GM10847 (cell line): Measurements from ENCODE around the gene SMG1.

Experiments used
- POLR2A ChIP-seq: IDR thresholded peaks from 2 replicates; pipeline ENCODE4 v1.6.1; 2011; ENCODE audit not compliant: insufficient read length; ENCODE audit errors: extremely low read depth

Gene SMG1

GRCh38 chr16:18833707-18834505, 92.3 kb downstream of the SMG1 start:
- TF ChIP-seq POLR2A, result no peak

GRCh38 chr16:18832613-18833012, 93.6 kb downstream of the SMG1 start:
- no peak for TF ChIP-seq POLR2A

GRCh38 chr16:18832006-18832405, 94.2 kb downstream of the SMG1 start:
- TF ChIP-seq POLR2A, result no peak

GRCh38 chr16:18829251-18829650, 97.0 kb downstream of the SMG1 start:
- no peak for TF ChIP-seq POLR2A

- no peak for TF ChIP-seq POLR2A
Observed at GRCh38 chr16:18827890-18828289, 98.3 kb downstream of the SMG1 start.

- TF ChIP-seq POLR2A, result no peak
Observed at GRCh38 chr16:18816286-18816685, 109.9 kb downstream of the SMG1 start.

DNA sequence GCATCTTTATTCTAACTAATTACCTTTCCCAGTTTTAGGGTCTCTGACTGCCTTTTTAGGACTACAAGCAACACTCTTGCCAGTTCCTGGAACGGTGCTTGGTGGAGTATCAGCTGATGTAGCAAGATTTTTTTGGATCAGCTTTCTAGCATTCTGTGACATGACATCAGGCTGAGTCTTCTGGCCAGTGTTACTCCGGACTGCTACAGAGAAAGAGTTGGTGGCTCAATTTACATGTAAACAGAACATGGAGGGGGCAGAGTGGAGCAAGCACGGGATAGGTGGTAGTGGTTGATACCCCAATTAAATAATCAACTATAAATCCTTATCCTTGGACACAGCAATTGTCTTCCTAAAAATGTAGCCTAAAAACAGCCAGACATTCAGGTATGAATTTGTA, 114.3 kb downstream of the SMG1 start:
- TF ChIP-seq POLR2A, result no peak

DNA sequence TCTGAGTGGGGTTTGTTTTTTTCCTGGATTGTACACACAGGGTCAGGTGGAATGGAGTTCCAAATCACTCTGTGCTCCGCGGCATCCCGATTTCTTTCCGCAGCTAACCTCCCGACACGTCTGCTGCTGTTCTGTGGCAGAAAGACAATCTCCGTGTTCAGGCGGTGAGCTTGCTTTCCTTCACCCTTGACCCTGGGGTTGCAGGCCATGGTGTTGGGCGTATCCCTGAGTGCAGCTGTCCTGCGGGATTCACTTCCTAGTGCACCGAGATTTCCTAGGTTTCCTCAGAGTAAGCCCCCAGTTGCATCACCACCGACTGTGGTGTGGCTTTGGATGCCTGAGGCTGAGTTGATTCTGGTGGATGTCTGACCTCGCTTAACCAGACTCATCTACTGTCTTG, 117.0 kb downstream of the SMG1 start:
- no peak for TF ChIP-seq POLR2A

- no peak for TF ChIP-seq POLR2A
Observed at GRCh38 chr16:18805257-18805773, 120.9 kb downstream of the SMG1 start.

DNA sequence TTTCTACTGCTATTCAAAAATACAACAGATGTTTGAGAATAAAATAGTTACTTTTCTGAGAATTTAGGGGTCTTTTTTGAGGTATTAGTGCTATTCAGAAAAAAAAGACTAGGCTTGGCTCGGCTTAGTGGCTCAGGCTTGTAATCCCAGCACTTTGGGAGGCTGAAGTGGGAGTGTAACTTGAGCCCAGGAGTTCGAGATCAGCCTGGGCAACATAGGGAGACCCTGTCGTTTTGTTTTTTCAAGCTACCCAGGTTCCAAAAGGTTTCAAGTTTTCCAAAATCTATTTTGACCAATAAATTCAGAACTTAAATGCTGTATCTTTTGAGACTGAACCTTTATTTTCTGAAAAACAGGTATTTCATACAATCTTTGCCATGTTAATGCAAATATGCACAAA, 121.7 kb downstream of the SMG1 start:
- no peak for TF ChIP-seq POLR2A

- TF ChIP-seq POLR2A, result no peak
Observed at GRCh38 chr16:18803569-18804462, 122.4 kb downstream of the SMG1 start.

- TF ChIP-seq POLR2A, result no peak
Observed at GRCh38 chr16:18802767-18803343, 123.4 kb downstream of the SMG1 start.

DNA sequence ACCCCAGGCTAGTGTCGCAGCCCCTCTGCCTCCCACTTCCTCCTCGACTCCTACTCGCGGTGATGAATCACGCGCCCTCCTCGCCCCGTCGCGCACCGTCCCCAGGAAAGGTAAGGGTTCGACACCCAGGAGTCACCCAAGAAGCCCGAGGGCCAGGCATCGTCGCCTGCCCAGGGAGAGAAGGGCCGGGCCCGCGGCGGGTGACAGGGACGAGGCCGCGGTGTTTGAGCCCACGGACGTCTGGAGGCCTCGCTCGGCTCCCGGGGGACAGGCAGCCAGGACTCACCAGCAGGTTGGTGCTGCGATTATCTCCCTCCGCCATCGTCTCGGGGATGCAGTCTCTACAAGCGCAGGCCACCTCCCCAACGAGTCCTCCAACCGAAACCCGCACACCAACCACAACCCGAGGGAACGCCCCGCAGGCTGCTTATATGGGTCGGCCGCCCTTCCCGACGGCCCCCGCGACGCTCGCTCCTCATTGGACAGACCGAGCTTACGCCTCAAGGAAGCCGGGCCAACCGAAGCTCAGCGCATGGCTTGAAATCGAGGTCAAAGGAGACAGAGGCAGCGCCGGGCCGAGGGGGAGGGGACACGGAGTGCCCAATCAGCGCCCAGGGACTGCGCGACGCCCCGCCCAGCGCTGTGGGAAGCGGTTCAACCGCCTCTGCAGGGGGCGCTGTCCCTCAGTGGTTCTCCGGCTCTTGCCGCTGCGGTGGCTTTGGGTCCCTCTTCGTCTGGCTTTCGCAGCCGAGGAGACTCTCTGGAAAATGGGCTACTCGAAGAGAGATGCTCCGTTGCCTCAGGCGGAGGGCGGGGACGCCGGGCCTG, 124.8 kb downstream of the SMG1 start, which contains the start of gene ARL6IP1:
TSS of gene ARL6IP1 (minus strand) at position 405 of the 828 bp plus-strand sequence. CDS start at position 322, 83 bp downstream.
- peak; percentile 98 for TF ChIP-seq POLR2A

GRCh38 chr16:18800775-18801144, 125.4 kb downstream of the SMG1 start:
- TF ChIP-seq POLR2A, result no peak

DNA sequence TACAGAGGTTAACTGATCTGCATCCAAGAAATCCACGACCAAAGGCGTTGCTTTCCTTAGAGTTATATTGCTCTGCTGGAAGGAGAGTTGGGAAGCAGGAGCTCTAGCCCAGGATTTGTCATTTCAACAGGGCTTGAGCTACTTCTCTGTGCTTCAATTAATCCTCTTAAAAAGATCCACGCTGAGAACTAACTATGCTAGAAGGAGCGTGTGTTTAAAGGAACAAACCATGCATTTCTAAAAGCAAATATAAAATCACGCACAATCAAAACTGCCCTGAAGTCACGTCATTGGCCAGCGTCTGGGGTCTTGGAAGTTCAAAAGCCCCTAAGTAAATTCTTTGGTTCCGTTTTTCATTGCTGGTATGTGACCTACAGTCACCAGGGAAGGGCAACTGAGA, 125.9 kb downstream of the SMG1 start:
- TF ChIP-seq POLR2A, result no peak
